ENCODE data around the gene PARD3.

- TF ChIP-seq, protein P1, sequence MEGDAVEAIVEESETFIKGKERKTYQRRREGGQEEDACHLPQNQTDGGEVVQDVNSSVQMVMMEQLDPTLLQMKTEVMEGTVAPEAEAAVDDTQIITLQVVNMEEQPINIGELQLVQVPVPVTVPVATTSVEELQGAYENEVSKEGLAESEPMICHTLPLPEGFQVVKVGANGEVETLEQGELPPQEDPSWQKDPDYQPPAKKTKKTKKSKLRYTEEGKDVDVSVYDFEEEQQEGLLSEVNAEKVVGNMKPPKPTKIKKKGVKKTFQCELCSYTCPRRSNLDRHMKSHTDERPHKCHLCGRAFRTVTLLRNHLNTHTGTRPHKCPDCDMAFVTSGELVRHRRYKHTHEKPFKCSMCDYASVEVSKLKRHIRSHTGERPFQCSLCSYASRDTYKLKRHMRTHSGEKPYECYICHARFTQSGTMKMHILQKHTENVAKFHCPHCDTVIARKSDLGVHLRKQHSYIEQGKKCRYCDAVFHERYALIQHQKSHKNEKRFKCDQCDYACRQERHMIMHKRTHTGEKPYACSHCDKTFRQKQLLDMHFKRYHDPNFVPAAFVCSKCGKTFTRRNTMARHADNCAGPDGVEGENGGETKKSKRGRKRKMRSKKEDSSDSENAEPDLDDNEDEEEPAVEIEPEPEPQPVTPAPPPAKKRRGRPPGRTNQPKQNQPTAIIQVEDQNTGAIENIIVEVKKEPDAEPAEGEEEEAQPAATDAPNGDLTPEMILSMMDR (conservative IDR thresholded peaks at IDR 0.05; ENCODE audit: low read depth, low read length), result no peak
- TF ChIP-seq EZH2 (IDR thresholded peaks at IDR 0.05; ENCODE audit: low read length, unreplicated experiment) (no peak), EZH2phosphoT487 (IDR thresholded peaks at IDR 0.05; ENCODE audit: borderline replicate concordance, low read length) (no peak)
Observed at GRCh38 chr10:34151481-34151880, 663.6 kb downstream of the PARD3 start.
